K562 (cell line): ENCODE data around the gene TENT5A. TPM values are rescaled to one million over a fixed set of nuclear protein-coding genes. Genes with fewer than 3 reads are reported as not detected.

Source experiments
- ATAC-seq: fragments of 200-7000 bp; cut with Tn5 transposase; 3 replicates; pipeline ENCODE4 v1.9.1; 2020; ENCODE audit warnings: moderate library complexity
- BruUV-seq: library from RNA; stranded (reverse); fragments of 400-500 nt; replicated peaks from 2 replicates; lab custom pipeline; 2021; lab: Mats Ljungman, UMichigan
- CTCF ChIA-PET: fragments of 300-600 bp; formaldehyde crosslinking; extraction: SDS; loops from one replicate; lab custom pipeline; 2021; ENCODE audit warnings: low intra/inter-chr PET ratio; lab: Yijun Ruan, JAX
- POLR2A ChIA-PET: fragments of 300-600, 350-650 bp; sonication (Branson Sonifier 250); formaldehyde crosslinking; extraction: SDS; loops from one replicate; lab custom pipeline; 2021; ENCODE audit warnings: antibody characterized with exemption, inconsistent platforms; lab: Yijun Ruan, JAX
- DNase-seq, 4 experiments: peaks; one replicate each; pipeline versions ENCODE4 v3.0.0 to v3.0.0-alpha.2; 2011 to 2018; ENCODE audit warnings: low spot score in 3 of 4, mixed read lengths in 3 of 4; ENCODE audit errors: extremely low read depth in 1 of 4
- FAIRE-seq: peaks from 2 replicates; lab custom pipeline; 2011; peaks lifted over from hg19 to GRCh38; lab: Jason Lieb, UNC
- H2AFZ ChIP-seq: 2 replicates; pipeline ENCODE4 v1.6.0; 2011; ENCODE audit warnings: low read depth, low read length, control low read depth, inconsistent platforms
- H3K27ac ChIP-seq: fragments of 200-600 bp; 3 replicates; pipeline ENCODE4 v1.8.0; 2011; ENCODE audit warnings: low read depth, mild to moderate bottlenecking, control low read depth, inconsistent platforms, low read length, moderate library complexity, mixed read lengths; ENCODE audit errors: extremely low read depth
- H3K27me3 ChIP-seq, 2 experiments: fragments of 300-600 bp in 1 of 2; 2 replicates in 1 of 2; 3 replicates in 1 of 2; pipeline versions ENCODE4 v1.6.0 to v1.8.0; 2011; ENCODE audit warnings: inconsistent platforms in 2 of 2, low read length in 2 of 2, mild to moderate bottlenecking in 1 of 2, mixed read lengths in 1 of 2, moderate library complexity in 1 of 2; ENCODE audit not compliant: control insufficient read depth in 2 of 2, insufficient read depth in 2 of 2
- H3K36me3 ChIP-seq: fragments of 300-600 bp; 3 replicates; pipeline ENCODE4 v1.8.0; 2011; ENCODE audit warnings: mild to moderate bottlenecking, low read length, inconsistent platforms; ENCODE audit not compliant: control insufficient read depth, insufficient read depth
- H3K4me1 ChIP-seq, 2 experiments: fragments of 200-600 bp in 1 of 2; replicated peaks in 1 of 2; 2 replicates in 1 of 2; 3 replicates in 1 of 2; pipeline versions ENCODE4 v1.5.1 to v1.8.0; 2011; ENCODE audit warnings: inconsistent platforms in 2 of 2, low read length in 2 of 2, mild to moderate bottlenecking in 1 of 2, mixed read lengths in 1 of 2, moderate library complexity in 1 of 2; ENCODE audit not compliant: control insufficient read depth in 2 of 2, insufficient read depth in 2 of 2
- H3K4me2 ChIP-seq: 2 replicates; pipeline ENCODE4 v1.6.1; 2011; ENCODE audit warnings: low read length, control low read depth, inconsistent platforms, mixed read lengths; ENCODE audit not compliant: insufficient read depth
- H3K4me3 ChIP-seq: fragments of 200-600 bp; sonication (generic), shearing (Covaris generic); 2 replicates; pipeline ENCODE4 v1.5.1; 2016; ENCODE audit warnings: control low read depth, inconsistent platforms
- H3K79me2 ChIP-seq: fragments of 200-600 bp; 3 replicates; pipeline ENCODE4 v1.8.0; 2011; ENCODE audit warnings: low read length, inconsistent platforms; ENCODE audit not compliant: control insufficient read depth, insufficient read depth
- H3K9ac ChIP-seq, 2 experiments: 2 replicates each; pipeline versions ENCODE4 v1.6.0 to v1.6.1; 2011; ENCODE audit warnings: low read depth in 2 of 2, low read length in 2 of 2, control low read depth in 1 of 2, inconsistent platforms in 1 of 2, mild to moderate bottlenecking in 1 of 2, mixed read lengths in 1 of 2; ENCODE audit not compliant: insufficient read depth in 1 of 2
- H3K9me1 ChIP-seq: one replicate; pipeline ENCODE4 v1.6.0; 2011; ENCODE audit warnings: inconsistent platforms, mild to moderate bottlenecking, low read length, moderate library complexity; ENCODE audit not compliant: control insufficient read depth, insufficient read depth
- H3K9me3 ChIP-seq: replicated peaks from 2 replicates; pipeline ENCODE4 v1.5.1; 2011; ENCODE audit warnings: low read depth, low read length, inconsistent platforms; ENCODE audit not compliant: control insufficient read depth, insufficient read depth
- H4K20me1 ChIP-seq: replicated peaks from 2 replicates; pipeline ENCODE4 v1.6.1; 2011; ENCODE audit warnings: low read length, inconsistent platforms, mixed read lengths; ENCODE audit not compliant: control insufficient read depth, insufficient read depth
- FOSL1 ChIP-seq: fragments of 200-800 bp; sonication (Bioruptor generic); conservative IDR thresholded peaks from 2 replicates; pipeline ENCODE4 v1.6.1; 2016; ENCODE audit warnings: missing genetic modification characterization, missing compliant biosample characterization
- HMG20B ChIP-seq: fragments of 250-450 bp; sonication (Bioruptor Pico); IDR thresholded peaks from 2 replicates; pipeline ENCODE4 v1.5.0; 2021; ENCODE audit warnings: mild to moderate bottlenecking
- IFI16 ChIP-seq: fragments of 250-450 bp; sonication (Bioruptor Pico); IDR thresholded peaks from 2 replicates; pipeline ENCODE4 v2.1.2; 2022; ENCODE audit warnings: mild to moderate bottlenecking, inconsistent platforms
- ILF3 ChIP-seq: fragments of 450-650 bp; IDR thresholded peaks from 2 replicates; pipeline ENCODE4 v1.6.1; 2018; ENCODE audit warnings: antibody characterized with exemption, mild to moderate bottlenecking, moderate library complexity, borderline replicate concordance
- LARP7 ChIP-seq: fragments of 450-650 bp; IDR thresholded peaks from 2 replicates; pipeline ENCODE4 v1.6.1; 2016
- SMAD4 ChIP-seq: fragments of 250-450 bp; sonication (Bioruptor Pico); conservative IDR thresholded peaks from 2 replicates; pipeline ENCODE4 v1.8.0; 2021; ENCODE audit warnings: inconsistent platforms, mild to moderate bottlenecking, moderate library complexity
- ZBTB8A ChIP-seq: fragments of 450-650 bp; IDR thresholded peaks from 2 replicates; pipeline ENCODE4 v1.6.1; 2018; ENCODE audit warnings: mild to moderate bottlenecking, moderate library complexity; ENCODE audit not compliant: partially characterized antibody
- WGBS: fragments of 100-300 bp; shearing (Covaris generic); methylation state at CpG from one replicate; pipeline ENCODE4 v1.1.6; 2016; ENCODE audit warnings: low coverage, mixed read lengths; ENCODE audit not compliant: insufficient coverage; ENCODE audit errors: missing lambda C conversion rate; 5-methylcytosine and 5-hydroxymethylcytosine counted together
- in situ Hi-C: fragments of 300-500 bp; cut with MboI; formaldehyde crosslinking; loops from 4 replicates; pipeline ENCODE4 v1.15.0; 2018; ENCODE audit warnings: inconsistent platforms, mixed read lengths
- intact Hi-C: fragments of 100-400 bp; cut with micrococcal nuclease; formaldehyde crosslinking; loops from 2 replicates; pipeline ENCODE4 v1.14.2; 2022
- polyA plus RNA-seq, 8 experiments: library from polyadenylated mRNA; depleted of rRNA in 4 of 8; stranded (reverse) in 5 of 8; unstranded in 3 of 8; fragments of >200 nt; fragmentation: Nextera tagmentation in 2 of 8; fragmentation: Illumina TruSeq in 1 of 8; extraction: Ambion mirVana in 2 of 8; extraction: Trizol in 1 of 8; gene quantifications; 2 replicates each; pipeline versions ENCODE4 v1.2.1 to v1.2.3, GENCODE V29; 2011 to 2014; ENCODE audit warnings: inconsistent platforms in 1 of 8, missing spikeins in 1 of 8
- total RNA-seq, 7 experiments: library from RNA; depleted of rRNA in 6 of 7; stranded (reverse); fragments of >200 nt in 6 of 7; fragmentation: Illumina TruSeq in 2 of 7; extraction: Trizol in 2 of 7; gene quantifications; 2 replicates each; pipeline versions ENCODE4 v1.2.1 to v1.2.3, GENCODE V29; 2011 to 2021; ENCODE audit warnings: low replicate concordance in 1 of 7
- TF ChIP-seq, protein P1 (sequence below): fragments of 250-450 bp; sonication (Bioruptor Pico); IDR thresholded peaks from 2 replicates; pipeline ENCODE4 v1.4.0; 2020; ENCODE audit warnings: mild to moderate bottlenecking, moderate library complexity
- TF ChIP-seq, protein P2 (sequence below): sonication (generic); formaldehyde crosslinking; IDR thresholded peaks from 2 replicates; pipeline ENCODE4 v1.8.0; 2022; ENCODE audit warnings: mild to moderate bottlenecking, low read depth, missing genetic modification reagents

TENT5A gene
- total and polyA plus RNA-seq, 9 of the 15 experiments (the other 6 are each of a cell fraction or from before 2014, with no cell fraction given), result 0.77 to 2.3 (median 1.3) TPM

DNA sequence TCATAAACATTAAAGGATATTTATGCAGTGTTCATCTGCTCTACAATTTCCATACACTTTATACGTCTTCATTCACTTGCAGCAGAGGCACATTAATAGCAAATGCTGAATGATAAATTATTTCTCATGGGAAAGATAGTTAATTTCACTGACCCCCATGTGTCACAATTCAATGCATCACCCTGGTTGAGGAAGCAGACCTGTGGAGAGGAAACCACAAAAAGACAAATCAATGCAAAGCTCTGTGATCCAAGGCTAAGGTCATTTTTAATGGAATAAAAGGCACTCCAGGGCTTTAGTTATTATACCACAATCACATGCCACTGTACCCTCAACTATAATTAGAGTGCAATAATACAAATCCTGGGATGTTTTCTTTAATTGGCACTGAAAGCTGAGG, 40.3 kb upstream of the TENT5A start:
- no TSS peak for BruUV-seq
- CTCF ChIA-PET, result no interaction called here
- no peaks in the 10 kb centered on the region for H3K9me3 ChIP-seq

More for the DNA sequence above, 40.3 kb upstream of the TENT5A start:
- no peak overlapping the region for H3K4me3 ChIP-seq
- intact Hi-C loops, result no loop called here
- no peak overlapping the region for H2AFZ ChIP-seq
- ATAC-seq (no peak), DNase-seq (no peak), FAIRE-seq (no peak)
- H3K79me2 ChIP-seq, result no peaks in the 10 kb centered on the region
- in situ Hi-C loops, result no loop called here
- WGBS, result 0% methylated on average over 1 of the region's 1 CpG
- H4K20me1 ChIP-seq, result no peaks in the 10 kb centered on the region
- H3K9me1 ChIP-seq, result no peaks in the 10 kb centered on the region
- no peak overlapping the region for H3K9ac ChIP-seq
- no peak overlapping the region for H3K27ac ChIP-seq
- no peaks in the 10 kb centered on the region for H3K27me3 ChIP-seq
- H3K36me3 ChIP-seq, result no peaks in the 10 kb centered on the region
- TF ChIP-seq ZBTB8A, result no peak
- no peak for TF ChIP-seq ILF3
- no peak for TF ChIP-seq HMG20B (CRISPR knock-in tag)
- no peak for TF ChIP-seq SMAD4 (CRISPR knock-in tag)
- TF ChIP-seq, protein P1, sequence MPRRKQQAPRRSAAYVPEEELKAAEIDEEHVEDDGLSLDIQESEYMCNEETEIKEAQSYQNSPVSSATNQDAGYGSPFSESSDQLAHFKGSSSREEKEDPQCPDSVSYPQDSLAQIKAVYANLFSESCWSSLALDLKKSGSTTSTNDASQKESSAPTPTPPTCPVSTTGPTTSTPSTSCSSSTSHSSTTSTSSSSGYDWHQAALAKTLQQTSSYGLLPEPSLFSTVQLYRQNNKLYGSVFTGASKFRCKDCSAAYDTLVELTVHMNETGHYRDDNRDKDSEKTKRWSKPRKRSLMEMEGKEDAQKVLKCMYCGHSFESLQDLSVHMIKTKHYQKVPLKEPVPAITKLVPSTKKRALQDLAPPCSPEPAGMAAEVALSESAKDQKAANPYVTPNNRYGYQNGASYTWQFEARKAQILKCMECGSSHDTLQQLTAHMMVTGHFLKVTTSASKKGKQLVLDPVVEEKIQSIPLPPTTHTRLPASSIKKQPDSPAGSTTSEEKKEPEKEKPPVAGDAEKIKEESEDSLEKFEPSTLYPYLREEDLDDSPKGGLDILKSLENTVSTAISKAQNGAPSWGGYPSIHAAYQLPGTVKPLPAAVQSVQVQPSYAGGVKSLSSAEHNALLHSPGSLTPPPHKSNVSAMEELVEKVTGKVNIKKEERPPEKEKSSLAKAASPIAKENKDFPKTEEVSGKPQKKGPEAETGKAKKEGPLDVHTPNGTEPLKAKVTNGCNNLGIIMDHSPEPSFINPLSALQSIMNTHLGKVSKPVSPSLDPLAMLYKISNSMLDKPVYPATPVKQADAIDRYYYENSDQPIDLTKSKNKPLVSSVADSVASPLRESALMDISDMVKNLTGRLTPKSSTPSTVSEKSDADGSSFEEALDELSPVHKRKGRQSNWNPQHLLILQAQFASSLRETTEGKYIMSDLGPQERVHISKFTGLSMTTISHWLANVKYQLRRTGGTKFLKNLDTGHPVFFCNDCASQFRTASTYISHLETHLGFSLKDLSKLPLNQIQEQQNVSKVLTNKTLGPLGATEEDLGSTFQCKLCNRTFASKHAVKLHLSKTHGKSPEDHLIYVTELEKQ (CRISPR knock-in tag), result no peak
- TF ChIP-seq LARP7, result no peak
- no peak for TF ChIP-seq IFI16 (CRISPR knock-in tag)
- TF ChIP-seq, protein P2, sequence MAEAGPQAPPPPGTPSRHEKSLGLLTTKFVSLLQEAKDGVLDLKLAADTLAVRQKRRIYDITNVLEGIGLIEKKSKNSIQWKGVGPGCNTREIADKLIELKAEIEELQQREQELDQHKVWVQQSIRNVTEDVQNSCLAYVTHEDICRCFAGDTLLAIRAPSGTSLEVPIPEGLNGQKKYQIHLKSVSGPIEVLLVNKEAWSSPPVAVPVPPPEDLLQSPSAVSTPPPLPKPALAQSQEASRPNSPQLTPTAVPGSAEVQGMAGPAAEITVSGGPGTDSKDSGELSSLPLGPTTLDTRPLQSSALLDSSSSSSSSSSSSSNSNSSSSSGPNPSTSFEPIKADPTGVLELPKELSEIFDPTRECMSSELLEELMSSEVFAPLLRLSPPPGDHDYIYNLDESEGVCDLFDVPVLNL, result no peak
- no peak for TF ChIP-seq FOSL1 (tag)
- POLR2A ChIA-PET, result no interaction called here
- H3K4me2 ChIP-seq, result no peak overlapping the region
- no peaks in the 10 kb centered on the region for H3K4me1 ChIP-seq
